Duodenal mucosa (tissue), 2 donors: ENCODE data around the gene TMEFF2.

Experiments
- H3K27ac ChIP-seq: one replicate; pipeline ENCODE4 v1.7.0; 2013; ENCODE audit warnings: low read depth, low read length
- H3K27me3 ChIP-seq, 2 donors: one replicate each; pipeline ENCODE4 v1.7.0; 2013; ENCODE audit warnings: low read length in 2 of 2, control low read depth in 1 of 2; ENCODE audit not compliant: insufficient read depth in 2 of 2, control insufficient read depth in 1 of 2
- H3K36me3 ChIP-seq, 2 donors: one replicate each; pipeline ENCODE4 v1.7.0; 2013; ENCODE audit warnings: low read length in 2 of 2, control low read depth in 1 of 2; ENCODE audit not compliant: insufficient read depth in 2 of 2, control insufficient read depth in 1 of 2
- H3K4me1 ChIP-seq, 2 donors: one replicate each; pipeline ENCODE4 v1.7.0; 2013; ENCODE audit warnings: low read length in 2 of 2, control low read depth in 1 of 2; ENCODE audit not compliant: insufficient read depth in 2 of 2, control insufficient read depth in 1 of 2
- H3K4me3 ChIP-seq, 2 donors: one replicate each; pipeline ENCODE4 v1.7.0; 2013; ENCODE audit warnings: low read length in 2 of 2, low read depth in 1 of 2
- H3K9ac ChIP-seq, 2 donors: one replicate each; pipeline ENCODE4 v1.7.0; 2013; ENCODE audit warnings: low read length in 2 of 2, low read depth in 1 of 2
- H3K9me3 ChIP-seq, 2 donors: one replicate each; pipeline ENCODE4 v1.7.0; 2013; ENCODE audit warnings: low read length in 2 of 2, control low read depth in 1 of 2; ENCODE audit not compliant: control insufficient read depth in 1 of 2

Gene TMEFF2

GRCh38 chr2:191917430-191917881 is 277.3 kb downstream of the TMEFF2 start:
- Histone ChIP-seq H3K9me3 (no peaks in the 10 kb centered on the region), H3K36me3 (no peaks in the 10 kb centered on the region), H3K27ac (no peak overlapping the region), H3K9ac (no peak overlapping the region), H3K4me1 (no peaks in the 10 kb centered on the region), H3K4me3 (no peak overlapping the region), H3K27me3 (no peaks in the 10 kb centered on the region)

GRCh38 chr2:191916826-191917225 is 277.9 kb downstream of the TMEFF2 start:
- Histone ChIP-seq H3K36me3 (no peaks in the 10 kb centered on the region), H3K4me1 (no peaks in the 10 kb centered on the region), H3K9ac (no peak overlapping the region), H3K4me3 (no peak overlapping the region), H3K27ac (no peak overlapping the region), H3K27me3 (no peaks in the 10 kb centered on the region), H3K9me3 (no peaks in the 10 kb centered on the region)

- Histone ChIP-seq H3K36me3 (no peaks in the 10 kb centered on the region), H3K27me3 (no peaks in the 10 kb centered on the region), H3K27ac (no peak overlapping the region), H3K4me1 (no peaks in the 10 kb centered on the region), H3K9ac (no peak overlapping the region), H3K4me3 (no peak overlapping the region), H3K9me3 (no peaks in the 10 kb centered on the region)
These were observed 279.0 kb downstream of the TMEFF2 start for GRCh38 chr2:191915750-191916149.

- H3K27me3 ChIP-seq: no peaks in the 10 kb centered on the region
- H3K27ac ChIP-seq: no peak overlapping the region
- no peaks in the 10 kb centered on the region for H3K9me3 ChIP-seq
- H3K4me3 ChIP-seq: no peak overlapping the region
- H3K9ac ChIP-seq: no peak overlapping the region
- no peaks in the 10 kb centered on the region for H3K4me1 ChIP-seq
- no peaks in the 10 kb centered on the region for H3K36me3 ChIP-seq
These were observed 280.9 kb downstream of the TMEFF2 start for GRCh38 chr2:191913796-191914195.

GRCh38 chr2:191912764-191913163 is 282.0 kb downstream of the TMEFF2 start:
- H3K4me1 ChIP-seq: no peaks in the 10 kb centered on the region
- no peak overlapping the region for H3K27ac ChIP-seq
- H3K9me3 ChIP-seq: no peaks in the 10 kb centered on the region
- no peak overlapping the region for H3K4me3 ChIP-seq
- H3K36me3 ChIP-seq: no peaks in the 10 kb centered on the region
- no peak overlapping the region for H3K9ac ChIP-seq
- no peaks in the 10 kb centered on the region for H3K27me3 ChIP-seq

- Histone ChIP-seq H3K9me3 (no peaks in the 10 kb centered on the region), H3K27me3 (no peaks in the 10 kb centered on the region), H3K27ac (no peak overlapping the region), H3K4me1 (no peaks in the 10 kb centered on the region), H3K9ac (no peak overlapping the region), H3K4me3 (no peak overlapping the region), H3K36me3 (no peaks in the 10 kb centered on the region)
These were observed 284.2 kb downstream of the TMEFF2 start for GRCh38 chr2:191910518-191910917.

GRCh38 chr2:191908874-191909273 is 285.9 kb downstream of the TMEFF2 start:
- Histone ChIP-seq H3K9me3 (no peaks in the 10 kb centered on the region), H3K27me3 (no peaks in the 10 kb centered on the region), H3K36me3 (no peaks in the 10 kb centered on the region), H3K4me1 (no peaks in the 10 kb centered on the region), H3K27ac (no peak overlapping the region), H3K4me3 (no peak overlapping the region), H3K9ac (no peak overlapping the region)

GRCh38 chr2:191907545-191907944 is 287.2 kb downstream of the TMEFF2 start:
- H3K4me3 ChIP-seq: no peak overlapping the region
- no peaks in the 10 kb centered on the region for H3K4me1 ChIP-seq
- H3K36me3 ChIP-seq: no peaks in the 10 kb centered on the region
- no peaks in the 10 kb centered on the region for H3K9me3 ChIP-seq
- H3K27ac ChIP-seq: no peak overlapping the region
- H3K27me3 ChIP-seq: no peaks in the 10 kb centered on the region
- no peak overlapping the region for H3K9ac ChIP-seq

GRCh38 chr2:191907091-191907490 is 287.6 kb downstream of the TMEFF2 start:
- Histone ChIP-seq H3K27ac (no peak overlapping the region), H3K4me3 (no peak overlapping the region), H3K9ac (no peak overlapping the region), H3K36me3 (no peaks in the 10 kb centered on the region), H3K9me3 (no peaks in the 10 kb centered on the region), H3K4me1 (no peaks in the 10 kb centered on the region), H3K27me3 (no peaks in the 10 kb centered on the region)

- no peaks in the 10 kb centered on the region for H3K27me3 ChIP-seq
- no peaks in the 10 kb centered on the region for H3K4me1 ChIP-seq
- no peak overlapping the region for H3K27ac ChIP-seq
- H3K36me3 ChIP-seq: no peaks in the 10 kb centered on the region
- peaks cover 0 to 3% of the 10 kb centered on the region in 2 donors for H3K9me3 ChIP-seq
- no peak overlapping the region for H3K9ac ChIP-seq
- no peak overlapping the region for H3K4me3 ChIP-seq
These were observed 289.4 kb downstream of the TMEFF2 start for GRCh38 chr2:191905336-191905735.

- H3K9ac ChIP-seq: no peak overlapping the region
- no peaks in the 10 kb centered on the region for H3K4me1 ChIP-seq
- H3K27ac ChIP-seq: no peak overlapping the region
- no peak overlapping the region for H3K4me3 ChIP-seq
- peaks cover 0 to 3% of the 10 kb centered on the region in 2 donors for H3K9me3 ChIP-seq
- no peaks in the 10 kb centered on the region for H3K36me3 ChIP-seq
- H3K27me3 ChIP-seq: no peaks in the 10 kb centered on the region
These were observed 293.7 kb downstream of the TMEFF2 start for GRCh38 chr2:191901031-191901430.
